GM12878 (cell line): Measurements from ENCODE around the gene OR52I2. TPM values are rescaled to one million over a fixed set of nuclear protein-coding genes. Genes with fewer than 3 reads are reported as not detected.

ENCODE experiments used
- polyA plus RNA-seq, 11 experiments: library from polyadenylated mRNA; depleted of rRNA in 4 of 11; unstranded in 6 of 11; stranded (reverse) in 5 of 11; fragments of >200 nt; fragmentation: Nextera tagmentation in 4 of 11; fragmentation: Illumina TruSeq in 1 of 11; extraction: Ambion mirVana in 4 of 11; extraction: Trizol in 1 of 11; gene quantifications; 1 replicate in 1 of 11; 2 replicates in 10 of 11; pipeline versions ENCODE4 v1.2.1 to v1.2.3, GENCODE V29; 2011 to 2016; ENCODE audit warnings: inconsistent platforms in 2 of 11, missing spikeins in 2 of 11, low read depth in 1 of 11
- total RNA-seq, 4 experiments: library from RNA; depleted of rRNA in 3 of 4; stranded (reverse); fragments of >200 nt in 3 of 4; fragmentation: Illumina TruSeq in 1 of 4; extraction: Trizol in 1 of 4; gene quantifications; 2 replicates each; pipeline versions ENCODE4 v1.2.1 to v1.2.3, GENCODE V29; 2013 to 2021

The OR52I2 gene
- total and polyA plus RNA-seq, 10 of the 15 experiments (the other 5 are each of a cell fraction or from before 2014, with no cell fraction given) = 0.04 to 0.05 TPM; not detected in 8

Other genes with a start within 250 kb of the OR52I2 start
Only the 7 nearest of the 14 such genes appear.
- gene OR52K1, start 99.1 kb upstream of the OR52I2 start, total RNA-seq (2014; rRNA removed) = not detected in 2 replicates
- gene OR52K1, start 99.1 kb upstream of the OR52I2 start, total RNA-seq (2014; rRNA removed; fragmentation: Illumina TruSeq; extraction: Trizol) = not detected in 2 replicates
- gene OR52K1, start 99.1 kb upstream of the OR52I2 start, total RNA-seq (2021) = not detected in 2 replicates
- gene OR52K1, start 99.1 kb upstream of the OR52I2 start, polyA plus RNA-seq (2011; rRNA removed) = not detected in 2 replicates
- gene OR52K1, start 99.1 kb upstream of the OR52I2 start, polyA plus RNA-seq (2014; fragmentation: Illumina TruSeq; extraction: Trizol) = not detected in 2 replicates
- not detected for gene OR52K1, start 99.1 kb upstream of the OR52I2 start, polyA plus RNA-seq (2014; fragmentation: Nextera tagmentation; extraction: Ambion mirVana)
- gene OR52K1, start 99.1 kb upstream of the OR52I2 start, polyA plus RNA-seq (2014; rRNA removed) = not detected in 2 replicates
- gene OR52K1, start 99.1 kb upstream of the OR52I2 start, polyA plus RNA-seq (2016; fragmentation: Nextera tagmentation; extraction: Ambion mirVana) = not detected
- gene OR52M1, start 36.6 kb upstream of the OR52I2 start, total RNA-seq (2014; rRNA removed) = not detected in 2 replicates
- not detected in 2 replicates for gene OR52M1, start 36.6 kb upstream of the OR52I2 start, total RNA-seq (2014; rRNA removed; fragmentation: Illumina TruSeq; extraction: Trizol)
- gene OR52M1, start 36.6 kb upstream of the OR52I2 start, total RNA-seq (2021) = not detected in 2 replicates
- gene OR52M1, start 36.6 kb upstream of the OR52I2 start, polyA plus RNA-seq (2011; rRNA removed) = not detected in 2 replicates
- gene OR52M1, start 36.6 kb upstream of the OR52I2 start, polyA plus RNA-seq (2014; fragmentation: Illumina TruSeq; extraction: Trizol) = not detected in 2 replicates
- gene OR52M1, start 36.6 kb upstream of the OR52I2 start, polyA plus RNA-seq (2014; fragmentation: Nextera tagmentation; extraction: Ambion mirVana) = not detected
- gene OR52M1, start 36.6 kb upstream of the OR52I2 start, polyA plus RNA-seq (2014; rRNA removed) = not detected in 2 replicates
- gene OR52M1, start 36.6 kb upstream of the OR52I2 start, polyA plus RNA-seq (2016; fragmentation: Nextera tagmentation; extraction: Ambion mirVana) = not detected
- not detected in 2 replicates for gene OR52I1, start 12.3 kb downstream of the OR52I2 start, total RNA-seq (2014; rRNA removed)
- gene OR52I1, start 12.3 kb downstream of the OR52I2 start, total RNA-seq (2014; rRNA removed; fragmentation: Illumina TruSeq; extraction: Trizol) = not detected in 2 replicates
- gene OR52I1, start 12.3 kb downstream of the OR52I2 start, total RNA-seq (2021) = not detected in 2 replicates
- gene OR52I1, start 12.3 kb downstream of the OR52I2 start, polyA plus RNA-seq (2011; rRNA removed) = not detected in 2 replicates
- not detected in 2 replicates for gene OR52I1, start 12.3 kb downstream of the OR52I2 start, polyA plus RNA-seq (2014; fragmentation: Illumina TruSeq; extraction: Trizol)
- not detected for gene OR52I1, start 12.3 kb downstream of the OR52I2 start, polyA plus RNA-seq (2014; fragmentation: Nextera tagmentation; extraction: Ambion mirVana)
- gene OR52I1, start 12.3 kb downstream of the OR52I2 start, polyA plus RNA-seq (2014; rRNA removed) = not detected in 2 replicates
- gene OR52I1, start 12.3 kb downstream of the OR52I2 start, polyA plus RNA-seq (2016; fragmentation: Nextera tagmentation; extraction: Ambion mirVana) = not detected
- 9.5 and 10.5 TPM in 2 replicates for gene TRIM68, start 26.5 kb downstream of the OR52I2 start, total RNA-seq (2014; rRNA removed)
- gene TRIM68, start 26.5 kb downstream of the OR52I2 start, total RNA-seq (2014; rRNA removed; fragmentation: Illumina TruSeq; extraction: Trizol) = 7.0 and 7.6 TPM in 2 replicates
- gene TRIM68, start 26.5 kb downstream of the OR52I2 start, total RNA-seq (2021) = 11.2 and 13.7 TPM in 2 replicates
- 4.8 and 7.0 TPM in 2 replicates for gene TRIM68, start 26.5 kb downstream of the OR52I2 start, polyA plus RNA-seq (2011; rRNA removed)
- gene TRIM68, start 26.5 kb downstream of the OR52I2 start, polyA plus RNA-seq (2014; fragmentation: Illumina TruSeq; extraction: Trizol) = 10.6 and 12.6 TPM in 2 replicates
- gene TRIM68, start 26.5 kb downstream of the OR52I2 start, polyA plus RNA-seq (2014; fragmentation: Nextera tagmentation; extraction: Ambion mirVana) = 1 to 10 TPM; 3.3 to 5.4 TPM
- 7.5 and 8.0 TPM in 2 replicates for gene TRIM68, start 26.5 kb downstream of the OR52I2 start, polyA plus RNA-seq (2014; rRNA removed)
- gene TRIM68, start 26.5 kb downstream of the OR52I2 start, polyA plus RNA-seq (2016; fragmentation: Nextera tagmentation; extraction: Ambion mirVana) = 1 to 10 TPM; 8.9 to 9.2 TPM
- gene OR51D1, start 55.7 kb downstream of the OR52I2 start, total RNA-seq (2014; rRNA removed) = 0.06 TPM in 1 of 2 replicates, not detected in the other
- gene OR51D1, start 55.7 kb downstream of the OR52I2 start, total RNA-seq (2014; rRNA removed; fragmentation: Illumina TruSeq; extraction: Trizol) = not detected in 2 replicates
- gene OR51D1, start 55.7 kb downstream of the OR52I2 start, total RNA-seq (2021) = not detected in 2 replicates
- not detected in 2 replicates for gene OR51D1, start 55.7 kb downstream of the OR52I2 start, polyA plus RNA-seq (2011; rRNA removed)
- gene OR51D1, start 55.7 kb downstream of the OR52I2 start, polyA plus RNA-seq (2014; fragmentation: Illumina TruSeq; extraction: Trizol) = not detected in 2 replicates
- not detected for gene OR51D1, start 55.7 kb downstream of the OR52I2 start, polyA plus RNA-seq (2014; fragmentation: Nextera tagmentation; extraction: Ambion mirVana)
- gene OR51D1, start 55.7 kb downstream of the OR52I2 start, polyA plus RNA-seq (2014; rRNA removed) = 0.03 TPM in 1 of 2 replicates, not detected in the other
- gene OR51D1, start 55.7 kb downstream of the OR52I2 start, polyA plus RNA-seq (2016; fragmentation: Nextera tagmentation; extraction: Ambion mirVana) = not detected
- gene OR51E1, start 62.2 kb downstream of the OR52I2 start, total RNA-seq (2014; rRNA removed) = not detected in 2 replicates
- not detected in 2 replicates for gene OR51E1, start 62.2 kb downstream of the OR52I2 start, total RNA-seq (2014; rRNA removed; fragmentation: Illumina TruSeq; extraction: Trizol)
- gene OR51E1, start 62.2 kb downstream of the OR52I2 start, total RNA-seq (2021) = not detected in 2 replicates
- not detected in 2 replicates for gene OR51E1, start 62.2 kb downstream of the OR52I2 start, polyA plus RNA-seq (2011; rRNA removed)
- not detected in 2 replicates for gene OR51E1, start 62.2 kb downstream of the OR52I2 start, polyA plus RNA-seq (2014; fragmentation: Illumina TruSeq; extraction: Trizol)
- gene OR51E1, start 62.2 kb downstream of the OR52I2 start, polyA plus RNA-seq (2014; fragmentation: Nextera tagmentation; extraction: Ambion mirVana) = not detected
- not detected in 2 replicates for gene OR51E1, start 62.2 kb downstream of the OR52I2 start, polyA plus RNA-seq (2014; rRNA removed)
- gene OR51E1, start 62.2 kb downstream of the OR52I2 start, polyA plus RNA-seq (2016; fragmentation: Nextera tagmentation; extraction: Ambion mirVana) = not detected
- gene OR51E2, start 116.1 kb downstream of the OR52I2 start, total RNA-seq (2014; rRNA removed) = not detected in 2 replicates
- gene OR51E2, start 116.1 kb downstream of the OR52I2 start, total RNA-seq (2014; rRNA removed; fragmentation: Illumina TruSeq; extraction: Trizol) = not detected in 2 replicates
- not detected in 2 replicates for gene OR51E2, start 116.1 kb downstream of the OR52I2 start, total RNA-seq (2021)
- not detected in 2 replicates for gene OR51E2, start 116.1 kb downstream of the OR52I2 start, polyA plus RNA-seq (2011; rRNA removed)
- gene OR51E2, start 116.1 kb downstream of the OR52I2 start, polyA plus RNA-seq (2014; fragmentation: Illumina TruSeq; extraction: Trizol) = not detected in 2 replicates
- gene OR51E2, start 116.1 kb downstream of the OR52I2 start, polyA plus RNA-seq (2014; fragmentation: Nextera tagmentation; extraction: Ambion mirVana) = not detected
- not detected in 2 replicates for gene OR51E2, start 116.1 kb downstream of the OR52I2 start, polyA plus RNA-seq (2014; rRNA removed)
- gene OR51E2, start 116.1 kb downstream of the OR52I2 start, polyA plus RNA-seq (2016; fragmentation: Nextera tagmentation; extraction: Ambion mirVana) = not detected